ENCODE measurements around the gene ATP11C.
"Not testable (repeated sequence)": the region's sequence is repeated elsewhere in the genome, so short reads cannot be mapped to it uniquely, and the experiment has no call there.

Gene ATP11C

DNA sequence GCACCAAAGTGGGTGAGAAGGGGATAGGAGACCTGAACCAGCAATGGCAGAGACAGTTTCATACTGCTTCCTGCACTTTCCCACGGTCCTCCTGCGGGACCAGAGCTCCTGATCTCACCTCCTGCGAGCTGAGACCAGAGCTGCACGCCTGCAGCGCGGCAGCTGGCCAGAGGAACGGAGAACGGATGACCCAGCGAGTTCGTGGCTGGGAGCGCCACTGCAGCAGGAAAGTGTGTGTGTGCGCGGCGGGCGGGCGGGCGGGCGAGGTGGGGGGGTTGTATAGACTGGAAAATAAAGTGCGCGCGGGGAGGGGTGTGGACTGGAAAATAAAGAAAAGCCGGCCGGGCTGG lies 241.4 kb downstream of the ATP11C start:
- no peaks in the 10 kb centered on the region; the same call in 1 of the 2 replicates for H3K27me3 ChIP-seq
- no peaks in the 10 kb centered on the region for H3K36me3 ChIP-seq
- no peaks in the 10 kb centered on the region for H3K4me1 ChIP-seq
- H3K9me3 ChIP-seq, result no peaks in the 10 kb centered on the region
- H3K4me3 ChIP-seq (ENCODE audit: low read depth, low read length), result no peak overlapping the region
- no peak for DNase-seq
- TF ChIP-seq, protein P1, sequence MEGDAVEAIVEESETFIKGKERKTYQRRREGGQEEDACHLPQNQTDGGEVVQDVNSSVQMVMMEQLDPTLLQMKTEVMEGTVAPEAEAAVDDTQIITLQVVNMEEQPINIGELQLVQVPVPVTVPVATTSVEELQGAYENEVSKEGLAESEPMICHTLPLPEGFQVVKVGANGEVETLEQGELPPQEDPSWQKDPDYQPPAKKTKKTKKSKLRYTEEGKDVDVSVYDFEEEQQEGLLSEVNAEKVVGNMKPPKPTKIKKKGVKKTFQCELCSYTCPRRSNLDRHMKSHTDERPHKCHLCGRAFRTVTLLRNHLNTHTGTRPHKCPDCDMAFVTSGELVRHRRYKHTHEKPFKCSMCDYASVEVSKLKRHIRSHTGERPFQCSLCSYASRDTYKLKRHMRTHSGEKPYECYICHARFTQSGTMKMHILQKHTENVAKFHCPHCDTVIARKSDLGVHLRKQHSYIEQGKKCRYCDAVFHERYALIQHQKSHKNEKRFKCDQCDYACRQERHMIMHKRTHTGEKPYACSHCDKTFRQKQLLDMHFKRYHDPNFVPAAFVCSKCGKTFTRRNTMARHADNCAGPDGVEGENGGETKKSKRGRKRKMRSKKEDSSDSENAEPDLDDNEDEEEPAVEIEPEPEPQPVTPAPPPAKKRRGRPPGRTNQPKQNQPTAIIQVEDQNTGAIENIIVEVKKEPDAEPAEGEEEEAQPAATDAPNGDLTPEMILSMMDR (IDR thresholded peaks at IDR 0.05; ENCODE audit: low read depth, low read length), result no peak

DNA sequence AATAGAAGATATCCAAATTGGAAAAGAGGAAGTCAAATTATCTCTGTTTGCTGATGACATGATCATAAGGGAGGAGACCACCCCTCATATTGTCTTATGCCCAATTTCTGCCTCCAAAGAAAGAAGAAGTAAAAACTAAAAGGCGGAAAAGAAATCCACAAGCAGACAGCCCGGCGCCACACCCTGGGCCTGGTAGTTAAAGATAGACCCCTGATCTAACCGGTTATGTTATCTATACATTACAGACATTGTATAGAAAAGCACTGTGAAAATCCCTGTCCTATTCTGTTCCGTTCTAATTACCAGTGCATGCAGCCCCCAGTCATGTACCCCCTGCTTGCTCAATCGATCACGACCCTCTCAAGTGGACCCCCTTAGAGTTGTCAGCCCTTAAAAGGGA lies 247.7 kb downstream of the ATP11C start:
- H3K27me3 ChIP-seq; H3K36me3 ChIP-seq; H3K4me3 ChIP-seq (ENCODE audit: low read depth, low read length); DNase-seq; H3K9me3 ChIP-seq; H3K4me1 ChIP-seq: not testable (repeated sequence)

DNA sequence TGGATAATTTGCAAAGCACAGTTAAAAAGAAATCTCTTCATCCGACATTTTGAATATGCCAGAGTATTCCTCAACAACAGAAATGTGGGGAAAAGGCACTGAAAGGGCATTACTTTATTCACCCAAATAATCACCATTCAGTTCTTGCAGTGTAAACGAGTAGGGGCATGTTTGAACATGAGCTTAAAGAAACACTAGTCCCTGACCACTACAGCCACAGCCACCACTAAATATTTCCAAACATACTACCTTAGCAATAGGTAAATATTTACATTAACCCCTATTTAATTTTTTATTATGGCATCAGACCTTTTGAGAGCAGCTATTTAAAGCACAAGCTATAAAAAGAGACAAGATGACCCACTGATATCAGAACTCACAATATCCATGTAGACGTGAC lies 252.5 kb downstream of the ATP11C start:
- H3K4me1 ChIP-seq, result no peaks in the 10 kb centered on the region
- TF ChIP-seq, protein P1 (IDR thresholded peaks at IDR 0.05; ENCODE audit: low read depth, low read length), result no peak

More for the DNA sequence above, 252.5 kb downstream of the ATP11C start:
- DNase-seq, result no peak
- Histone ChIP-seq H3K9me3 (no peaks in the 10 kb centered on the region), H3K4me3 (ENCODE audit: low read depth, low read length) (no peak overlapping the region), H3K27me3 (no peaks in the 10 kb centered on the region), H3K36me3 (no peaks in the 10 kb centered on the region)
